Upper lobe of right lung (tissue), 1 donor: ENCODE measurements around the gene MAGEF1. TPM values are rescaled to one million over a fixed set of nuclear protein-coding genes. Genes with fewer than 3 reads are reported as not detected.

Experiments used
- ATAC-seq: fragments of 200-7000 bp; cut with Tn5 transposase; one replicate; pipeline ENCODE4 v1.9.1; 2020; ENCODE audit warnings: mild to moderate bottlenecking, moderate library complexity
- DNase-seq: peaks from one replicate; pipeline ENCODE4 v3.0.0-alpha.2; 2020
- H3K27ac ChIP-seq: fragments of 200-600 bp; one replicate; pipeline ENCODE4 v1.8.0; 2022
- H3K27me3 ChIP-seq: fragments of 200-600 bp; one replicate; pipeline ENCODE4 v1.8.0; 2022; ENCODE audit warnings: mild to moderate bottlenecking
- H3K36me3 ChIP-seq: fragments of 200-600 bp; one replicate; pipeline ENCODE4 v1.8.0; 2022
- H3K4me1 ChIP-seq: fragments of 200-600 bp; one replicate; pipeline ENCODE4 v1.8.0; 2022
- H3K4me3 ChIP-seq: fragments of 200-600 bp; one replicate; pipeline ENCODE4 v1.8.0; 2022; ENCODE audit warnings: mild to moderate bottlenecking
- H3K9me3 ChIP-seq: fragments of 200-600 bp; one replicate; pipeline ENCODE4 v1.8.0; 2022
- intact Hi-C: fragments of 100-400 bp; cut with DNase I; formaldehyde crosslinking; loops from one replicate; pipeline ENCODE4 v1.11.0; 2022
- total RNA-seq: library from RNA; stranded (reverse); fragmentation: NEBNext Ultra II Directional; extraction: Animal tissue kit (Norgen Biotek cat#: 25700); gene quantifications from one replicate; pipeline ENCODE4 v1.2.1, GENCODE V29; 2021
- TF ChIP-seq, protein P1 (sequence below): fragments of 200-600 bp; IDR thresholded peaks from one replicate; pipeline ENCODE4 v1.8.0; 2022; ENCODE audit warnings: antibody characterized with exemption
- donor health status: DM: no; HTN: yes; CAD: no; lungs with severe emphysema.

The MAGEF1 gene
- total RNA-seq, 1 donor from 2014 or later, result 30.3 TPM

DNA sequence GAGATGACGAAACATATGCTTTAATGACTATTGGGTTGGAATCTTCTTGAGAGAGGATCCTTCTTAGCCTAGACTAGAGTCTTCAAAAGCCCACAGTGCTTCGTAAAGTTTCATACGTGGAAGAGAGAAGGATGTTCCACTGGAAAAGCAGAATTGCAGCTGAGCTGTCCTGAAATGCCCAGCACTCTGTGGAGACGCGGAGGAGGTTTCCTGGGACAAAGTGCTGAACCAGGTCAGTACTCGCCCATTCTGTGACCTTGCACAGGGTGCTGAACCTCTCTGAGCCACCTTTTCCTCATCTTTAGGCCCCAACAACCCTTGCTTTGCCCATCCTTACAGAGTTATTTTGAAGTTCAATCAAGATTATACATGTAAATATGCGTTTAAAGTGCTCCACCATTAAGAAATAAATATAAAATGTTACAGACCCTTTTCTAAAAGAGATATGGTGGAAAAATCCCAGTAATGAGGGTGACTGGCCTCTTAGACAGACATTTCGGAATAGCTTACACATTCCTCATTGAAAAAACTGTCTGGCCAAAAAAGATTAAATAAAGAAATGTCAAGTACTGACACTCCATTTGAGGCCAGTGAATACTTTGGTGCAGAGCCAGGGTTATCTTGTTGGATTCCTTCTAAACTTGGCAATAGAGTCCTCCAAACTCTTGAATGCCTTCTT, 4.2 kb upstream of the MAGEF1 start:
- intact Hi-C loops, result no loop called here
- no peaks in the 10 kb centered on the region for H3K36me3 ChIP-seq
- H3K9me3 ChIP-seq, result no peaks in the 10 kb centered on the region
- no peak for ATAC-seq
- H3K4me1 ChIP-seq, result peaks cover 2% of the 10 kb centered on the region
- peak overlapping the region; percentile 70 for H3K27ac ChIP-seq
- H3K4me3 ChIP-seq, result no peak overlapping the region
- TF ChIP-seq, protein P1, sequence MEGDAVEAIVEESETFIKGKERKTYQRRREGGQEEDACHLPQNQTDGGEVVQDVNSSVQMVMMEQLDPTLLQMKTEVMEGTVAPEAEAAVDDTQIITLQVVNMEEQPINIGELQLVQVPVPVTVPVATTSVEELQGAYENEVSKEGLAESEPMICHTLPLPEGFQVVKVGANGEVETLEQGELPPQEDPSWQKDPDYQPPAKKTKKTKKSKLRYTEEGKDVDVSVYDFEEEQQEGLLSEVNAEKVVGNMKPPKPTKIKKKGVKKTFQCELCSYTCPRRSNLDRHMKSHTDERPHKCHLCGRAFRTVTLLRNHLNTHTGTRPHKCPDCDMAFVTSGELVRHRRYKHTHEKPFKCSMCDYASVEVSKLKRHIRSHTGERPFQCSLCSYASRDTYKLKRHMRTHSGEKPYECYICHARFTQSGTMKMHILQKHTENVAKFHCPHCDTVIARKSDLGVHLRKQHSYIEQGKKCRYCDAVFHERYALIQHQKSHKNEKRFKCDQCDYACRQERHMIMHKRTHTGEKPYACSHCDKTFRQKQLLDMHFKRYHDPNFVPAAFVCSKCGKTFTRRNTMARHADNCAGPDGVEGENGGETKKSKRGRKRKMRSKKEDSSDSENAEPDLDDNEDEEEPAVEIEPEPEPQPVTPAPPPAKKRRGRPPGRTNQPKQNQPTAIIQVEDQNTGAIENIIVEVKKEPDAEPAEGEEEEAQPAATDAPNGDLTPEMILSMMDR, result no peak
- no peaks in the 10 kb centered on the region for H3K27me3 ChIP-seq
- no peak for DNase-seq

DNA sequence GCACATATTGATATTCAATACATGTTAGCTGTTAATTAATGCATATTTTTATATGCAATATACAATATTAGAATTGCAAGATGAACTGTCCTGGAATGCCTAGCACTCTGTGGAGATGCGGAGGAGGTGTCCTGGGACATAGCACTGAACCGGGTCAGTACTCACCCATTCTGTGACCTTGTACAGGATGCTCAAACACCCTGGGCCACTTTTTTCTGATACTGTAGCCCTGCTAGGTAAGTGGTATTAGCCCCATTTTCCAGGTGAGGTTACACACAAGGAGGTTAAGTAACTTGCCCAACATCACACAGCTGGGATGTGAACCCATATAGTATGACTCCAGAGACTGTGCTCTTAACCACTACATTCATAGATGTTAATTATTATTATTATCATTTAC, 1.7 kb upstream of the MAGEF1 start:
- ATAC-seq (no peak), DNase-seq (no peak)
- H3K27me3 ChIP-seq, result no peaks in the 10 kb centered on the region
- H3K9me3 ChIP-seq, result no peaks in the 10 kb centered on the region
- TF ChIP-seq, protein P1, result no peak
- no peak overlapping the region for H3K4me3 ChIP-seq
- no peak overlapping the region for H3K27ac ChIP-seq
- H3K36me3 ChIP-seq, result no peaks in the 10 kb centered on the region
- intact Hi-C loops, result no loop called here
- peaks cover 16% of the 10 kb centered on the region for H3K4me1 ChIP-seq

DNA sequence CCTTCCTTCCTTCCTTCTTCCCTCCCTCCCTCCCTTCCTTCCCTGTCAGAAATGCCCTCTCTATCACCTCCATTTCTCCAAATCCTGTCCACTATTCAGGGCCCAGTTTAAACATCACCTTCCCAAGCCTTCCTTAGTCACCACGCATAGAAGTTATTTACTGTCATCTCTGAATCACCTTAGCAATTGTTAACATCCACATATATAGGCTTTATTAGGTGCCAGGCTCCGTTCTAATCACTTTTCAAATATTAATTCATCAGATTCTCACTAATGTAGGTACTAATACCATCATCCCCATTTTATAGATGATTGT, 1.1 kb upstream of the MAGEF1 start:
- Histone ChIP-seq H3K36me3 (no peaks in the 10 kb centered on the region), H3K27me3 (no peaks in the 10 kb centered on the region)

DNA sequence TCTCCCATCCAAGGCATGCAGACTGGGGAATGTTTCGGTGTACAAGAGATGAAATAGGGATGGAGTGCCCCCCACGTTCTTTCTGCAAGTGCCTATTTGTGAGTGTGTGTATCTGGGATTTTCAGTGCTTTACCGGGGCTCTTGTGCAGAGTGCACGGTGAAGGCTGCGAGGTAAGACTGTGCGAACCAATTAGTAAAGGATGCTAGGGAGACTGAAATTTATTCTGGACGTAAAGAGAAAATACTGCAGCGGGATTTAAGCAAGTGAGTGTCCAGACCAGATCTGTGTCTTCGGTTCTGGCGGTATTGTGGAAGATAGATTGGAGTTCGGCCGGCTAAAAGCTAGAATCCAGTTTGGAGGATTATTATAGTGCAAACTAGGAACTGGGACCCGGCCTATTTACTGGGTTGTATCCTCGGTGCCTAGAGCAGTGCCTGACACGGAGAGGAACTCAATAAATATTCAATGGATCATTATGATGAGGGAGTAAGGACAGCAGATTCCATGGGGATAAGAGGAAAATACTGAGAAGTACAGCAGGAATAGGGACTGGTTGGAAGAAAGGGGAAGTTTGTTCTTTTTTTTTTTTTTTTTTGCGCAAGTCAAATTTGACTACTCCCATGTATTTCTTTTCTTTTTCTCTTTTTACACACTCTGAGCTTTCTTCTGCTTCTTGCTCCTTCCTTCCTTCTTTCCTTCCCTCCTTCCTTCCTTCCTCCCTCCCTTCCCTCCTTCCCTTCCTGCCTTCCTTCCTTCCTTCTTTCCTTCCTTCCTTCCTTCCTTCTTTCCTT, 580 bp upstream of the MAGEF1 start:
- Histone ChIP-seq H3K27ac (peak overlapping the region; percentile 97), H3K9me3 (no peaks in the 10 kb centered on the region), H3K4me3 (peak overlapping the region; percentile 90), H3K27me3 (no peaks in the 10 kb centered on the region), H3K36me3 (no peaks in the 10 kb centered on the region), H3K4me1 (peaks cover 16% of the 10 kb centered on the region)
- ATAC-seq (no peak), DNase-seq (no peak)
- intact Hi-C loops, result no loop called here
- TF ChIP-seq, protein P1, result no peak

More for the DNA sequence above, 1.1 kb upstream of the MAGEF1 start:
- peaks cover 16% of the 10 kb centered on the region for H3K4me1 ChIP-seq
- no peak overlapping the region for H3K27ac ChIP-seq
- DNase-seq, result no peak
- no peak for ATAC-seq
- TF ChIP-seq, protein P1, result no peak
- H3K9me3 ChIP-seq, result no peaks in the 10 kb centered on the region
- intact Hi-C loops, result no loop called here
- no peak overlapping the region for H3K4me3 ChIP-seq

DNA sequence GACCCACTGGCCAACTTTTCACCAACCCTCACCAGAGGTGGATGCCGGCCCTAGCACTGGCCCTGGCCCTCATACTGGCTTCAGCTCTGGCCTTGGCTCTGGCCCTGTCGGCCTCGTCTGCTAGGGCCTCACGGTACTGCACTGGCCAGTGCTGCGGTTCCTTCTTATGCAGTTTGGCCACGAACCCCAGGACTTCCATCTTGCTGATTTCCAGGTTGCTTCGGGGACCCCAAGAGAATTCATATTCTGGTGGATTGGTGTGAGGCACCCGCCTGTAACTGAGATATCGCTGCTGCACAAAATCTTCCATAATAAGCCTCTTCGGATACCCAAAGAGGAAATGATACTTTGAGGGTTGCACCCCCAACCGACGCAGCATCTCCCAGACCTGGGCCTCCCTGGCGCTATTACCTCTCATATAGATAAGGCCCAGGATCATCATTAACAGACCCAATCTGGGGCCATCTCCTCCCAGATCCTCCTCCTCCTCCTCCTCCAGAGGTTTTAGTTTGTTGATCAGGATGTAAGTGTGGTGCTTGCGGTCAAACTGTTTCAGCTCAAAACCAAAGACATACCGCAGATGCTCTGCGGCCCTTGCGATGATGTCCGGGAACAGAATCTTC, 883 bp downstream of the MAGEF1 start:
- Histone ChIP-seq H3K4me1 (peaks cover 16% of the 10 kb centered on the region), H3K27me3 (no peaks in the 10 kb centered on the region), H3K9me3 (no peaks in the 10 kb centered on the region), H3K27ac (peak overlapping the region; percentile 97), H3K36me3 (no peaks in the 10 kb centered on the region), H3K4me3 (peak overlapping the region; percentile 90)
- ATAC-seq (no peak), DNase-seq (no peak)
- TF ChIP-seq, protein P1, result no peak
- intact Hi-C loops, result no loop called here
